ENCODE data around the gene TMEM92.

TMEM92 gene

GRCh38 chr17:50289278-50289677, 15.0 kb downstream of the TMEM92 start:
- H3K36me3 ChIP-seq = no peaks in the 10 kb centered on the region
- peaks cover 4% of the 10 kb centered on the region for H3K4me1 ChIP-seq
- no peak overlapping the region for H3K4me3 ChIP-seq (ENCODE audit: low read depth, low read length)
- no peak for DNase-seq
- TF ChIP-seq CTCF (IDR thresholded peaks at IDR 0.05; ENCODE audit: low read depth, low read length) = no peak
- H3K9me3 ChIP-seq = no peaks in the 10 kb centered on the region
- no peaks in the 10 kb centered on the region for H3K27me3 ChIP-seq

GRCh38 chr17:50289991-50290702, 15.9 kb downstream of the TMEM92 start:
- Histone ChIP-seq H3K4me1 (peaks cover 4% of the 10 kb centered on the region), H3K4me3 (ENCODE audit: low read depth, low read length) (no peak overlapping the region), H3K9me3 (no peaks in the 10 kb centered on the region), H3K27me3 (no peaks in the 10 kb centered on the region), H3K36me3 (no peaks in the 10 kb centered on the region)
- DNase-seq = no peak
- no peak for TF ChIP-seq CTCF (IDR thresholded peaks at IDR 0.05; ENCODE audit: low read depth, low read length)

GRCh38 chr17:50290933-50291332, 16.7 kb downstream of the TMEM92 start:
- no peak for TF ChIP-seq CTCF (IDR thresholded peaks at IDR 0.05; ENCODE audit: low read depth, low read length)
- no peak for DNase-seq

GRCh38 chr17:50292465-50292864, 18.2 kb downstream of the TMEM92 start:
- no peaks in the 10 kb centered on the region for H3K9me3 ChIP-seq
- H3K4me1 ChIP-seq = peaks cover 4% of the 10 kb centered on the region
- no peaks in the 10 kb centered on the region for H3K27me3 ChIP-seq
- TF ChIP-seq CTCF (IDR thresholded peaks at IDR 0.05; ENCODE audit: low read depth, low read length) = no peak
- H3K36me3 ChIP-seq = no peaks in the 10 kb centered on the region
- H3K4me3 ChIP-seq (ENCODE audit: low read depth, low read length) = no peak overlapping the region
- DNase-seq = no peak

More at GRCh38 chr17:50290933-50291332, 16.7 kb downstream of the TMEM92 start:
- no peaks in the 10 kb centered on the region for H3K36me3 ChIP-seq
- H3K9me3 ChIP-seq = no peaks in the 10 kb centered on the region
- no peaks in the 10 kb centered on the region for H3K27me3 ChIP-seq
- H3K4me3 ChIP-seq (ENCODE audit: low read depth, low read length) = no peak overlapping the region
- peaks cover 4% of the 10 kb centered on the region for H3K4me1 ChIP-seq

GRCh38 chr17:50295021-50295420, 20.8 kb downstream of the TMEM92 start:
- H3K27me3 ChIP-seq = no peaks in the 10 kb centered on the region
- no peaks in the 10 kb centered on the region for H3K9me3 ChIP-seq
- no peak for DNase-seq
- peaks cover 1% of the 10 kb centered on the region; the same call in 1 of the 2 replicates for H3K4me1 ChIP-seq
- H3K4me3 ChIP-seq (ENCODE audit: low read depth, low read length) = no peak overlapping the region
- TF ChIP-seq CTCF (IDR thresholded peaks at IDR 0.05; ENCODE audit: low read depth, low read length) = no peak
- H3K36me3 ChIP-seq = no peaks in the 10 kb centered on the region

GRCh38 chr17:50297407-50297865, 23.2 kb downstream of the TMEM92 start:
- no peaks in the 10 kb centered on the region for H3K36me3 ChIP-seq
- peak; percentile 82 for DNase-seq
- peak; percentile 66 for TF ChIP-seq CTCF (IDR thresholded peaks at IDR 0.05; ENCODE audit: low read depth, low read length)

More at GRCh38 chr17:50297407-50297865, 23.2 kb downstream of the TMEM92 start:
- Histone ChIP-seq H3K4me3 (ENCODE audit: low read depth, low read length) (no peak overlapping the region), H3K27me3 (no peaks in the 10 kb centered on the region), H3K9me3 (no peaks in the 10 kb centered on the region), H3K4me1 (no peaks in the 10 kb centered on the region)

All from BE2C (cell line).